HEK293 (cell line): ENCODE results near the gene PRKCZ.

ENCODE experiments used
- CTCF ChIA-PET: fragments of 350-600 bp; formaldehyde crosslinking; extraction: SDS; loops from one replicate; lab custom pipeline; 2021; ENCODE audit warnings: antibody characterized with exemption; lab: Yijun Ruan, JAX
- POLR2A ChIA-PET: fragments of 300-600 bp; formaldehyde crosslinking; extraction: SDS; loops from one replicate; lab custom pipeline; 2020; ENCODE audit warnings: antibody characterized with exemption, inconsistent platforms; lab: Yijun Ruan, JAX
- H3K27ac ChIP-seq: fragments of 200-500 bp; sonication (Bioruptor generic); 2 replicates; pipeline ENCODE4 v1.5.1; 2014; ENCODE audit warnings: low read depth, low read length, control low read depth, inconsistent platforms; ENCODE audit errors: extremely low read depth
- H3K36me3 ChIP-seq, 2 experiments: fragments of 200-500 bp in 1 of 2; sonication (Bioruptor generic) in 1 of 2; 1 replicate in 1 of 2; 2 replicates in 1 of 2; pipeline ENCODE4 v1.5.1; 2014 to 2017; ENCODE audit warnings: inconsistent platforms in 2 of 2, low read length in 2 of 2; ENCODE audit not compliant: control insufficient read depth in 2 of 2, insufficient read depth in 1 of 2
- H3K4me1 ChIP-seq: fragments of 200-500 bp; sonication (Bioruptor generic); 2 replicates; pipeline ENCODE4 v1.5.1; 2014; ENCODE audit warnings: mild to moderate bottlenecking, low read length, inconsistent platforms; ENCODE audit not compliant: control insufficient read depth, insufficient read depth
- H3K4me3 ChIP-seq: 2 replicates; pipeline ENCODE4 v1.5.1; 2011; ENCODE audit warnings: low read depth, mild to moderate bottlenecking, control low read depth, low read length, moderate library complexity
- H3K9me3 ChIP-seq: fragments of 200-500 bp; sonication (Bioruptor generic); 2 replicates; pipeline ENCODE4 v1.5.1; 2014; ENCODE audit warnings: low read depth, low read length, inconsistent platforms; ENCODE audit not compliant: control insufficient read depth, insufficient read depth
- KLF10 ChIP-seq: fragments of 450-650 bp; IDR thresholded peaks from 2 replicates; pipeline ENCODE4 v1.5.1; 2018; ENCODE audit warnings: missing biosample characterization, mild to moderate bottlenecking, missing genetic modification characterization
- SALL2 ChIP-seq: fragments of 450-650 bp; formaldehyde crosslinking; IDR thresholded peaks from 2 replicates; pipeline ENCODE4 v1.5.0; 2017; ENCODE audit warnings: missing biosample characterization, mild to moderate bottlenecking, missing genetic modification characterization, borderline replicate concordance
- ZEB2 ChIP-seq: fragments of 450-650 bp; formaldehyde crosslinking; IDR thresholded peaks from 2 replicates; pipeline ENCODE4 v1.5.1; 2016; ENCODE audit warnings: missing biosample characterization, missing genetic modification characterization
- ZNF133 ChIP-seq: fragments of 450-650 bp; formaldehyde crosslinking; IDR thresholded peaks from 2 replicates; pipeline ENCODE4 v1.5.1; 2016; ENCODE audit warnings: missing biosample characterization, missing genetic modification characterization
- ZNF138 ChIP-seq: fragments of 450-650 bp; formaldehyde crosslinking; IDR thresholded peaks from 2 replicates; pipeline ENCODE4 v1.5.1; 2016; ENCODE audit warnings: missing biosample characterization, missing genetic modification characterization, borderline replicate concordance
- ZNF211 ChIP-seq: fragments of 450-650 bp; formaldehyde crosslinking; IDR thresholded peaks from 2 replicates; pipeline ENCODE4 v1.5.1; 2016; ENCODE audit warnings: low read depth, missing biosample characterization, missing genetic modification characterization
- ZNF221 ChIP-seq: fragments of 450-650 bp; formaldehyde crosslinking; IDR thresholded peaks from 2 replicates; pipeline ENCODE4 v1.5.1; 2017; ENCODE audit warnings: missing biosample characterization, missing genetic modification characterization, borderline replicate concordance
- ZNF248 ChIP-seq: fragments of 450-650 bp; formaldehyde crosslinking; IDR thresholded peaks from 2 replicates; pipeline ENCODE4 v1.5.1; 2017; ENCODE audit warnings: missing biosample characterization, missing genetic modification characterization
- ZNF274 ChIP-seq, 2 experiments: fragments of 200-500 bp in 1 of 2; fragments of 450-650 bp in 1 of 2; sonication (Bioruptor generic) in 1 of 2; formaldehyde crosslinking in 1 of 2; IDR thresholded peaks; 2 replicates each; pipeline versions ENCODE4 v1.5.1 to v1.6.1; 2014 to 2016; ENCODE audit warnings: borderline replicate concordance in 1 of 2, inconsistent platforms in 1 of 2, low read length in 1 of 2, missing biosample characterization in 1 of 2, missing genetic modification characterization in 1 of 2
- ZNF292 ChIP-seq: fragments of 450-650 bp; formaldehyde crosslinking; IDR thresholded peaks from 2 replicates; pipeline ENCODE4 v1.5.1; 2016; ENCODE audit warnings: low read depth, missing biosample characterization, missing genetic modification characterization, borderline replicate concordance
- ZNF335 ChIP-seq: fragments of 450-650 bp; formaldehyde crosslinking; conservative IDR thresholded peaks from 2 replicates; pipeline ENCODE4 v1.5.1; 2016; ENCODE audit warnings: missing biosample characterization, missing genetic modification characterization
- ZNF366 ChIP-seq: fragments of 450-650 bp; formaldehyde crosslinking; conservative IDR thresholded peaks from 2 replicates; pipeline ENCODE4 v1.5.1; 2016; ENCODE audit warnings: missing biosample characterization, missing genetic modification characterization
- ZNF394 ChIP-seq: fragments of 450-650 bp; formaldehyde crosslinking; IDR thresholded peaks from 2 replicates; pipeline ENCODE4 v1.5.1; 2016; ENCODE audit warnings: missing biosample characterization, missing genetic modification characterization, mild to moderate bottlenecking, moderate library complexity, borderline replicate concordance
- ZNF501 ChIP-seq: fragments of 450-650 bp; formaldehyde crosslinking; IDR thresholded peaks from 2 replicates; pipeline ENCODE4 v1.5.1; 2016; ENCODE audit warnings: missing biosample characterization, missing genetic modification characterization
- ZNF555 ChIP-seq: fragments of 450-650 bp; formaldehyde crosslinking; conservative IDR thresholded peaks from 2 replicates; pipeline ENCODE4 v1.5.1; 2017; ENCODE audit warnings: missing biosample characterization, mild to moderate bottlenecking, missing genetic modification characterization, inconsistent platforms
- ZNF561 ChIP-seq: fragments of 450-650 bp; IDR thresholded peaks from 2 replicates; pipeline ENCODE4 v1.5.1; 2018; ENCODE audit warnings: missing biosample characterization, missing genetic modification characterization, borderline replicate concordance
- ZNF571 ChIP-seq: fragments of 450-650 bp; formaldehyde crosslinking; IDR thresholded peaks from 2 replicates; pipeline ENCODE4 v1.5.0; 2017; ENCODE audit warnings: missing biosample characterization, missing genetic modification characterization
- ZNF610 ChIP-seq: fragments of 450-650 bp; formaldehyde crosslinking; IDR thresholded peaks from 2 replicates; pipeline ENCODE4 v1.5.1; 2016; ENCODE audit warnings: missing biosample characterization, missing genetic modification characterization, borderline replicate concordance
- ZNF623 ChIP-seq: fragments of 450-650 bp; formaldehyde crosslinking; IDR thresholded peaks from 2 replicates; pipeline ENCODE4 v1.5.1; 2016; ENCODE audit warnings: missing biosample characterization, missing genetic modification characterization
- ZNF660 ChIP-seq: fragments of 450-650 bp; IDR thresholded peaks from 2 replicates; pipeline ENCODE4 v1.5.1; 2018; ENCODE audit warnings: missing biosample characterization, mild to moderate bottlenecking, missing genetic modification characterization
- ZNF670 ChIP-seq: fragments of 450-650 bp; formaldehyde crosslinking; IDR thresholded peaks from 2 replicates; pipeline ENCODE4 v1.5.1; 2016; ENCODE audit warnings: missing biosample characterization, missing genetic modification characterization, low read depth
- ZNF76 ChIP-seq: fragments of 450-650 bp; formaldehyde crosslinking; IDR thresholded peaks from 2 replicates; pipeline ENCODE4; 2016; ENCODE audit warnings: low read depth, missing biosample characterization, missing genetic modification characterization, borderline replicate concordance
- ZNF776 ChIP-seq: fragments of 450-650 bp; formaldehyde crosslinking; IDR thresholded peaks from 2 replicates; pipeline ENCODE4 v1.5.0; 2017; ENCODE audit warnings: missing biosample characterization, missing genetic modification characterization, borderline replicate concordance
- TF ChIP-seq, protein P1 (sequence below): fragments of 450-650 bp; formaldehyde crosslinking; IDR thresholded peaks from 2 replicates; pipeline ENCODE4 v1.5.1; 2016; ENCODE audit warnings: missing biosample characterization, missing genetic modification characterization
- TF ChIP-seq, protein P2 (sequence below): fragments of 450-650 bp; formaldehyde crosslinking; IDR thresholded peaks from 2 replicates; pipeline ENCODE4 v1.5.1; 2017; ENCODE audit warnings: missing biosample characterization, missing genetic modification characterization
- TF ChIP-seq, protein P3 (sequence below): fragments of 450-650 bp; formaldehyde crosslinking; IDR thresholded peaks from 2 replicates; pipeline ENCODE4 v1.5.1; 2017; ENCODE audit warnings: missing biosample characterization, missing genetic modification characterization

PRKCZ gene

DNA sequence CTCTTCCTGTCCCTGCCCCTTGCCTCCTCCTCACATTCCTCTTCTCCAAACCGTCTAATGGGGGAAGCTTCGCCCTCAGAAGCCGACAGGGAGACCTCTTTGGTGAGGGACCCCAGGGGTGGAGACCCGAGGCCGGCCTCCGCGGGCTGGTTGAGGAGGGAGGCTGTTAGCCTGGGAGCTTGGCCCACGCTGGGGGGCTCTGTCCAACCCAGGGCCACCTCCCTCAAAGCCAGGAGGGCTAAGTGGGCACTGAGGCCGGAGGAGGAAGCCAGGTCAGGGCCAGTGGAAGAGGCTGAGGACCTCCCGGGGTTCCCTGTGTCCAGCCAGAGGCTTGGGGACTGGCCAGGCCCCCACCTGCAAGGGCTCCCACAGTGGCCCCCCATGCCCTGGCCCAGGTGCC is 25.8 kb upstream of the PRKCZ start:
- no peak overlapping the region for H3K27ac ChIP-seq
- no peaks in the 10 kb centered on the region for H3K9me3 ChIP-seq
- H3K36me3 ChIP-seq = no peaks in the 10 kb centered on the region
- POLR2A ChIA-PET = no interaction called here
- H3K4me3 ChIP-seq = no peak overlapping the region
- no peak for TF ChIP-seq SALL2 (tag by site-specific recombination)
- TF ChIP-seq ZNF274 (IDR thresholded peaks at IDR 0.05; ENCODE audit: low read length) = no peak
- no peak for TF ChIP-seq ZNF274 (tag by site-specific recombination; IDR thresholded peaks at IDR 0.05; ENCODE audit: borderline replicate concordance)
- TF ChIP-seq ZNF623 (tag by site-specific recombination) = no peak
- TF ChIP-seq, protein P1, sequence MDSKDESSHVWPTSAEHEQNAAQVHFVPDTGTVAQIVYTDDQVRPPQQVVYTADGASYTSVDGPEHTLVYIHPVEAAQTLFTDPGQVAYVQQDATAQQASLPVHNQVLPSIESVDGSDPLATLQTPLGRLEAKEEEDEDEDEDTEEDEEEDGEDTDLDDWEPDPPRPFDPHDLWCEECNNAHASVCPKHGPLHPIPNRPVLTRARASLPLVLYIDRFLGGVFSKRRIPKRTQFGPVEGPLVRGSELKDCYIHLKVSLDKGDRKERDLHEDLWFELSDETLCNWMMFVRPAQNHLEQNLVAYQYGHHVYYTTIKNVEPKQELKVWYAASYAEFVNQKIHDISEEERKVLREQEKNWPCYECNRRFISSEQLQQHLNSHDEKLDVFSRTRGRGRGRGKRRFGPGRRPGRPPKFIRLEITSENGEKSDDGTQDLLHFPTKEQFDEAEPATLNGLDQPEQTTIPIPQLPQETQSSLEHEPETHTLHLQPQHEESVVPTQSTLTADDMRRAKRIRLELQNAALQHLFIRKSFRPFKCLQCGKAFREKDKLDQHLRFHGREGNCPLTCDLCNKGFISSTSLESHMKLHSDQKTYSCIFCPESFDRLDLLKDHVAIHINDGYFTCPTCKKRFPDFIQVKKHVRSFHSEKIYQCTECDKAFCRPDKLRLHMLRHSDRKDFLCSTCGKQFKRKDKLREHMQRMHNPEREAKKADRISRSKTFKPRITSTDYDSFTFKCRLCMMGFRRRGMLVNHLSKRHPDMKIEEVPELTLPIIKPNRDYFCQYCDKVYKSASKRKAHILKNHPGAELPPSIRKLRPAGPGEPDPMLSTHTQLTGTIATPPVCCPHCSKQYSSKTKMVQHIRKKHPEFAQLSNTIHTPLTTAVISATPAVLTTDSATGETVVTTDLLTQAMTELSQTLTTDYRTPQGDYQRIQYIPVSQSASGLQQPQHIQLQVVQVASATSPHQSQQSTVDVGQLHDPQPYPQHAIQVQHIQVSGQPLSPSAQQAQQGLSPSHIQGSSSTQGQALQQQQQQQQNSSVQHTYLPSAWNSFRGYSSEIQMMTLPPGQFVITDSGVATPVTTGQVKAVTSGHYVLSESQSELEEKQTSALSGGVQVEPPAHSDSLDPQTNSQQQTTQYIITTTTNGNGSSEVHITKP = no peak
- TF ChIP-seq ZNF292 = no peak
- TF ChIP-seq ZNF501 = no peak
- no peak for TF ChIP-seq ZNF133 (tag by site-specific recombination)
- TF ChIP-seq ZEB2 (tag by site-specific recombination) = no peak
- no peak for TF ChIP-seq ZNF571
- no peak for TF ChIP-seq ZNF221 (tag by site-specific recombination)
- TF ChIP-seq, protein P2, sequence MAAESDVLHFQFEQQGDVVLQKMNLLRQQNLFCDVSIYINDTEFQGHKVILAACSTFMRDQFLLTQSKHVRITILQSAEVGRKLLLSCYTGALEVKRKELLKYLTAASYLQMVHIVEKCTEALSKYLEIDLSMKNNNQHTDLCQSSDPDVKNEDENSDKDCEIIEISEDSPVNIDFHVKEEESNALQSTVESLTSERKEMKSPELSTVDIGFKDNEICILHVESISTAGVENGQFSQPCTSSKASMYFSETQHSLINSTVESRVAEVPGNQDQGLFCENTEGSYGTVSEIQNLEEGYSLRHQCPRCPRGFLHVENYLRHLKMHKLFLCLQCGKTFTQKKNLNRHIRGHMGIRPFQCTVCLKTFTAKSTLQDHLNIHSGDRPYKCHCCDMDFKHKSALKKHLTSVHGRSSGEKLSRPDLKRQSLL = no peak
- TF ChIP-seq ZNF366 (tag by site-specific recombination) = no peak
- TF ChIP-seq ZNF76 = no peak
- CTCF ChIA-PET = interaction anchor here (1.9 kb wide), 1 partner anchor 22 kb away, joined by 7 read pairs; no protein-coding TSS in a partner anchor
- no peaks in the 10 kb centered on the region for H3K4me1 ChIP-seq

DNA sequence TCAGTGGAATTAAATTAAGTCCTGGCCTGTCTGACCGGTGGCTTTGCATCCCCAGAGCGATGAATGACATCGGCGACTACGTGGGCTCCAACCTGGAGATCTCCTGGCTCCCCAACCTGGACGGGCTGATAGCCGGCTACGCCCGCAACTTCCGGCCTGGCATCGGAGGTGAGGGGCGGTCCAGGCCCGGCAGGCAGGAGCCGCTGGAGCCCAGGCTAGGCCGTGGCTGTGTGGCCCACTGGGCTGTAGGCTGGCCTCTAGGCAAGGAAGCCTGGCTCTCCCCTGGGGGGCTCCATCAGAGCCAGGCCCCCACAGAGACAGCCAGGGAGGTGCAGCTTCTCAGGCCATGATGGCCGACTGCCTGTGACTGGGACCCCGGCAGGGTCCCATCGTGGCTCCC is 25.3 kb upstream of the PRKCZ start:
- no peaks in the 10 kb centered on the region for H3K4me1 ChIP-seq
- H3K9me3 ChIP-seq = no peaks in the 10 kb centered on the region
- H3K4me3 ChIP-seq = no peak overlapping the region
- no peak overlapping the region for H3K27ac ChIP-seq
- no peaks in the 10 kb centered on the region for H3K36me3 ChIP-seq
- ChIA-PET CTCF (interaction anchor here (1.9 kb wide), 1 partner anchor 21 kb away, joined by 7 read pairs; no protein-coding TSS in a partner anchor), POLR2A (no interaction called here)
- no peak for TF ChIP-seq ZNF138 (tag by site-specific recombination)
- no peak for TF ChIP-seq ZNF211 (tag by site-specific recombination)
- TF ChIP-seq ZNF394 (tag by site-specific recombination) = no peak
- no peak for TF ChIP-seq ZNF776 (tag by site-specific recombination)
- TF ChIP-seq ZNF670 (tag by site-specific recombination) = no peak
- no peak for TF ChIP-seq ZNF660 (tag by site-specific recombination)
- no peak for TF ChIP-seq ZNF561 (tag by site-specific recombination)
- TF ChIP-seq ZNF555 = no peak
- no peak for TF ChIP-seq KLF10 (tag by site-specific recombination)
- no peak for TF ChIP-seq ZNF248
- TF ChIP-seq, protein P3, sequence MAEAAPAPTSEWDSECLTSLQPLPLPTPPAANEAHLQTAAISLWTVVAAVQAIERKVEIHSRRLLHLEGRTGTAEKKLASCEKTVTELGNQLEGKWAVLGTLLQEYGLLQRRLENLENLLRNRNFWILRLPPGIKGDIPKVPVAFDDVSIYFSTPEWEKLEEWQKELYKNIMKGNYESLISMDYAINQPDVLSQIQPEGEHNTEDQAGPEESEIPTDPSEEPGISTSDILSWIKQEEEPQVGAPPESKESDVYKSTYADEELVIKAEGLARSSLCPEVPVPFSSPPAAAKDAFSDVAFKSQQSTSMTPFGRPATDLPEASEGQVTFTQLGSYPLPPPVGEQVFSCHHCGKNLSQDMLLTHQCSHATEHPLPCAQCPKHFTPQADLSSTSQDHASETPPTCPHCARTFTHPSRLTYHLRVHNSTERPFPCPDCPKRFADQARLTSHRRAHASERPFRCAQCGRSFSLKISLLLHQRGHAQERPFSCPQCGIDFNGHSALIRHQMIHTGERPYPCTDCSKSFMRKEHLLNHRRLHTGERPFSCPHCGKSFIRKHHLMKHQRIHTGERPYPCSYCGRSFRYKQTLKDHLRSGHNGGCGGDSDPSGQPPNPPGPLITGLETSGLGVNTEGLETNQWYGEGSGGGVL = no peak
- TF ChIP-seq ZNF335 = no peak
- no peak for TF ChIP-seq ZNF610
